Gastroesophageal sphincter (tissue), 3 donors: ENCODE data around the gene CDK9.

ENCODE experiments used
- POLR2A ChIP-seq, 2 donors: fragments of 450-650 bp; IDR thresholded peaks; one replicate each; pipeline ENCODE4 v1.6.1; 2017; ENCODE audit warnings: antibody characterized with exemption in 2 of 2, mild to moderate bottlenecking in 2 of 2, moderate library complexity in 1 of 2
- POLR2AphosphoS5 ChIP-seq: sonication (generic); formaldehyde crosslinking; IDR thresholded peaks from one replicate; pipeline ENCODE4 v1.6.1; 2017; ENCODE audit warnings: antibody characterized with exemption
- TF ChIP-seq, protein P1 (sequence below), 4 experiments: fragments of 200-600 bp in 2 of 4; fragments of 450-650 bp in 2 of 4; sonication (generic) in 1 of 4; IDR thresholded peaks; one replicate each; pipeline ENCODE4 v1.5.1; 2017 to 2019; ENCODE audit warnings: antibody characterized with exemption in 4 of 4, mild to moderate bottlenecking in 2 of 4, moderate library complexity in 2 of 4

DNA sequence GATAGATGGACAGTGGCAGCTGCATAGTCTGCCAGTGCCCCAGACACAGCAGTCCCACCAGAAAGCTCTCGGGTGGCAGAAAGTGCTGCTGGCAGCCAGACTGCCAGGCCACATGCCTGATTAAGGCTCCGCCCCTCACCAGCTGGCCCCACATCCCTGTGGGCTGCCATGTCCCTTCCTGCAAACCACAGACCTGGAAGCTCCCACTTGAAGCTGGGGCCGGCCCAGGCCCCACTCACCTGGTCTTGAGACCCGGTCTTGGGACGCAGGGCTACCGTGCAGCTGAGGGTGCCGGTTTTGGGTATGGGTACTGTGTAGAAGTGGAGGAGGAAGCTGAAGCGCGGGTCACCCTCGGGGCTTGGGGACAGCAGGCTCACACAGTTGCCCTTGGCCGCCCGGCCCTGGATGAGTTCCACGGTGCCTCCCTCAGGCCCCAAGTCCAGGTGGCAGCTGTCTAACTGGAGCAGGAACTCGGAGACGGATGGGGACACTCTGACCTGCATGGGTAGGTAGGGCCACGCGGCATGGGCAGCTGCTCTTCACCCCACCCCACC is 32.1 kb downstream of the CDK9 start:
- TF ChIP-seq, protein P1, sequence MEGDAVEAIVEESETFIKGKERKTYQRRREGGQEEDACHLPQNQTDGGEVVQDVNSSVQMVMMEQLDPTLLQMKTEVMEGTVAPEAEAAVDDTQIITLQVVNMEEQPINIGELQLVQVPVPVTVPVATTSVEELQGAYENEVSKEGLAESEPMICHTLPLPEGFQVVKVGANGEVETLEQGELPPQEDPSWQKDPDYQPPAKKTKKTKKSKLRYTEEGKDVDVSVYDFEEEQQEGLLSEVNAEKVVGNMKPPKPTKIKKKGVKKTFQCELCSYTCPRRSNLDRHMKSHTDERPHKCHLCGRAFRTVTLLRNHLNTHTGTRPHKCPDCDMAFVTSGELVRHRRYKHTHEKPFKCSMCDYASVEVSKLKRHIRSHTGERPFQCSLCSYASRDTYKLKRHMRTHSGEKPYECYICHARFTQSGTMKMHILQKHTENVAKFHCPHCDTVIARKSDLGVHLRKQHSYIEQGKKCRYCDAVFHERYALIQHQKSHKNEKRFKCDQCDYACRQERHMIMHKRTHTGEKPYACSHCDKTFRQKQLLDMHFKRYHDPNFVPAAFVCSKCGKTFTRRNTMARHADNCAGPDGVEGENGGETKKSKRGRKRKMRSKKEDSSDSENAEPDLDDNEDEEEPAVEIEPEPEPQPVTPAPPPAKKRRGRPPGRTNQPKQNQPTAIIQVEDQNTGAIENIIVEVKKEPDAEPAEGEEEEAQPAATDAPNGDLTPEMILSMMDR (IDR thresholded peaks at IDR 0.05): no peak
- TF ChIP-seq POLR2A (IDR thresholded peaks at IDR 0.05) (no peak), POLR2AphosphoS5 (no peak)
